Upper lobe of right lung (tissue), 1 donor: ENCODE results near the gene CPA1. TPM values are rescaled to one million over a fixed set of nuclear protein-coding genes. Genes with fewer than 3 reads are reported as not detected.

Experiments used
- ATAC-seq: fragments of 200-7000 bp; cut with Tn5 transposase; one replicate; pipeline ENCODE4 v1.9.1; 2020; ENCODE audit warnings: mild to moderate bottlenecking, moderate library complexity
- DNase-seq: peaks from one replicate; pipeline ENCODE4 v3.0.0-alpha.2; 2020
- H3K27ac ChIP-seq: fragments of 200-600 bp; one replicate; pipeline ENCODE4 v1.8.0; 2022
- H3K27me3 ChIP-seq: fragments of 200-600 bp; one replicate; pipeline ENCODE4 v1.8.0; 2022; ENCODE audit warnings: mild to moderate bottlenecking
- H3K36me3 ChIP-seq: fragments of 200-600 bp; one replicate; pipeline ENCODE4 v1.8.0; 2022
- H3K4me1 ChIP-seq: fragments of 200-600 bp; one replicate; pipeline ENCODE4 v1.8.0; 2022
- H3K4me3 ChIP-seq: fragments of 200-600 bp; one replicate; pipeline ENCODE4 v1.8.0; 2022; ENCODE audit warnings: mild to moderate bottlenecking
- H3K9me3 ChIP-seq: fragments of 200-600 bp; one replicate; pipeline ENCODE4 v1.8.0; 2022
- intact Hi-C: fragments of 100-400 bp; cut with DNase I; formaldehyde crosslinking; loops from one replicate; pipeline ENCODE4 v1.11.0; 2022
- total RNA-seq: library from RNA; stranded (reverse); fragmentation: NEBNext Ultra II Directional; extraction: Animal tissue kit (Norgen Biotek cat#: 25700); gene quantifications from one replicate; pipeline ENCODE4 v1.2.1, GENCODE V29; 2021
- TF ChIP-seq, protein P1 (sequence below): fragments of 200-600 bp; IDR thresholded peaks from one replicate; pipeline ENCODE4 v1.8.0; 2022; ENCODE audit warnings: antibody characterized with exemption
- donor health status: DM: no; HTN: yes; CAD: no; lungs with severe emphysema.

The CPA1 gene
- total RNA-seq, 1 donor from 2014 or later, result not detected

- Histone ChIP-seq H3K27me3 (no peaks in the 10 kb centered on the region), H3K4me3 (no peak overlapping the region), H3K4me1 (no peaks in the 10 kb centered on the region), H3K9me3 (no peaks in the 10 kb centered on the region), H3K27ac (no peak overlapping the region), H3K36me3 (no peaks in the 10 kb centered on the region)
- DNase-seq, result no peak
- intact Hi-C loops, result no loop called here
- ATAC-seq, result no peak
- TF ChIP-seq, protein P1, sequence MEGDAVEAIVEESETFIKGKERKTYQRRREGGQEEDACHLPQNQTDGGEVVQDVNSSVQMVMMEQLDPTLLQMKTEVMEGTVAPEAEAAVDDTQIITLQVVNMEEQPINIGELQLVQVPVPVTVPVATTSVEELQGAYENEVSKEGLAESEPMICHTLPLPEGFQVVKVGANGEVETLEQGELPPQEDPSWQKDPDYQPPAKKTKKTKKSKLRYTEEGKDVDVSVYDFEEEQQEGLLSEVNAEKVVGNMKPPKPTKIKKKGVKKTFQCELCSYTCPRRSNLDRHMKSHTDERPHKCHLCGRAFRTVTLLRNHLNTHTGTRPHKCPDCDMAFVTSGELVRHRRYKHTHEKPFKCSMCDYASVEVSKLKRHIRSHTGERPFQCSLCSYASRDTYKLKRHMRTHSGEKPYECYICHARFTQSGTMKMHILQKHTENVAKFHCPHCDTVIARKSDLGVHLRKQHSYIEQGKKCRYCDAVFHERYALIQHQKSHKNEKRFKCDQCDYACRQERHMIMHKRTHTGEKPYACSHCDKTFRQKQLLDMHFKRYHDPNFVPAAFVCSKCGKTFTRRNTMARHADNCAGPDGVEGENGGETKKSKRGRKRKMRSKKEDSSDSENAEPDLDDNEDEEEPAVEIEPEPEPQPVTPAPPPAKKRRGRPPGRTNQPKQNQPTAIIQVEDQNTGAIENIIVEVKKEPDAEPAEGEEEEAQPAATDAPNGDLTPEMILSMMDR, result no peak
These were observed 5.3 kb downstream of the CPA1 start for GRCh38 chr7:130385600-130386066.

DNA sequence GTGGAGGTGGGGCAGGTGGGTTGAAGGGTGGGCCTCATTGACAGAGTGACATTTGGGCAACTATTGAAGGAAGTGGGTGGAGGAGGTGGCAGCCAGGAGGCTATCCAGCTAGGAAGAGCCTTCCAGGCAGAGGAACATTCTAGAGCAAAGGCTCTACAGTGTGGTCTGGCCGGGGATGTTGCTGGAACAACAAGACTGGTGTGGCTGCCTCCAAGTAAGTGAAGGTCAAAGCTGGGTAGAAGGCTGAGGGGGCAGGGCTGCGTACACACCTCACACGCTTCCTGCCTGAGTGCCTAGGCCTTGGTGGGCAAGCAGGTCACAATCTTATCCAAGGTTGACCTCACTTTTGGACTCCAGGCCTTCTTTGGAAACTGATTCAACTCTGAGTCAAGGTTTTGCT, 6.6 kb downstream of the CPA1 start:
- Histone ChIP-seq H3K4me1 (no peaks in the 10 kb centered on the region), H3K9me3 (no peaks in the 10 kb centered on the region), H3K27ac (no peak overlapping the region), H3K36me3 (no peaks in the 10 kb centered on the region), H3K27me3 (no peaks in the 10 kb centered on the region), H3K4me3 (no peak overlapping the region)
- TF ChIP-seq, protein P1, result no peak
- ATAC-seq (no peak), DNase-seq (no peak)
- intact Hi-C loops, result no loop called here

DNA sequence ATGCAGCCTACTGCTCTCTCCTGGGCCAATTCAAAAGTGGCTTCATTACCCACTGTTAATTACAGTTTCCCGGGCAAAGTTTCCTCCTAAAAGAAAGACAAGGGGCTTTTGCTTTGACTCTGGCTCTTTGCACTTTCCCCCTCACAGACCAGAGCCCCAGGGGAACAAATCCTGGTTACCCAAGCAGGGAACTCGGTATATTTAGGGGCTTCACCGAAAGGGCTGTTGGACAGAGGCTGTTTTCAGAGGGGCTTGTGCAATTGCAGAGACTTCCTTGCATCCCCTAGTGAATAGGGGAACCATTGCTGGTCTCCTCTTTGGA, 7.0 kb downstream of the CPA1 start:
- Histone ChIP-seq H3K36me3 (no peaks in the 10 kb centered on the region), H3K4me3 (no peak overlapping the region), H3K4me1 (no peaks in the 10 kb centered on the region), H3K27me3 (no peaks in the 10 kb centered on the region), H3K27ac (no peak overlapping the region), H3K9me3 (no peaks in the 10 kb centered on the region)
- ATAC-seq (no peak), DNase-seq (no peak)
- TF ChIP-seq, protein P1, result no peak
- intact Hi-C loops, result no loop called here

DNA sequence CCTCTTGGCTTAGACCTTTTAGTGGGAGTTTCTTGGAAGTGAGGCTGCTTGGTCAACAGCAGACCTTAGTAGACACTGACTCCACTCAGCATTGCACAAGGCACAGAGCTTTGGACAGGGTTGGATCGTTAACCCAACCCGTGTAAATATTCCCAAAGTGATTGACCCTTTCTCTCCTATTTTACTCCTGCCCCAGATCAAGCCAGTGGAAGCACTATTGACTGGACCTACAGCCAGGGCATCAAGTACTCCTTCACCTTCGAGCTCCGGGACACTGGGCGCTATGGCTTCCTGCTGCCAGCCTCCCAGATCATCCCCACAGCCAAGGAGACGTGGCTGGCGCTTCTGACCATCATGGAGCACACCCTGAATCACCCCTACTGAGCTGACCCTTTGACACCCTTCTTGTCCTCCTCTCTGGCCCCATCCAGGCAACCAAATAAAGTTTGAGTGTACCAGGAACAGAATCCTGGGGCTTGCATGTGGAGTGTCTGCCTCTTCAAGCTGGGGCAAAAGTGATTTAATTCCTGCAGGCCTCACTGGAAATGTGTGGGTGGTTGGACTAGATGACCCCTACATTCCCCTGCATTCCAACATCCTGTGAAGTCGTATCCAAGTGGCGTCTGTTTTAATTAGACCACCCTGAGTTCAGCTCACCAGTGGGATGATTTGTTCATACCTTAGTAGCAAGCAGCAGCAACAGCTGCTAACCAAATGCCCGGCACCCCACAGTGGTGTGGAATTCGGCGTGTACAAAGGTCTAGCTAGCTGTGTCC, 7.5 kb downstream of the CPA1 start:
- H3K36me3 ChIP-seq, result no peaks in the 10 kb centered on the region
- H3K9me3 ChIP-seq, result no peaks in the 10 kb centered on the region
- TF ChIP-seq, protein P1, result no peak
- no peak for DNase-seq
- H3K27me3 ChIP-seq, result no peaks in the 10 kb centered on the region
- H3K4me3 ChIP-seq, result no peak overlapping the region
- ATAC-seq, result no peak
- no peak overlapping the region for H3K27ac ChIP-seq
- no peaks in the 10 kb centered on the region for H3K4me1 ChIP-seq
- intact Hi-C loops, result no loop called here

- Histone ChIP-seq H3K4me1 (no peaks in the 10 kb centered on the region), H3K27ac (no peak overlapping the region), H3K4me3 (no peak overlapping the region), H3K36me3 (no peaks in the 10 kb centered on the region), H3K9me3 (no peaks in the 10 kb centered on the region), H3K27me3 (no peaks in the 10 kb centered on the region)
- intact Hi-C loops, result no loop called here
- DNase-seq (no peak), ATAC-seq (no peak)
- TF ChIP-seq, protein P1, result no peak
These were observed 8.4 kb downstream of the CPA1 start for GRCh38 chr7:130388671-130389070.

- H3K4me3 ChIP-seq, result no peak overlapping the region
- H3K27ac ChIP-seq, result no peak overlapping the region
- no peaks in the 10 kb centered on the region for H3K9me3 ChIP-seq
- no peaks in the 10 kb centered on the region for H3K4me1 ChIP-seq
- TF ChIP-seq, protein P1, result no peak
- no peaks in the 10 kb centered on the region for H3K36me3 ChIP-seq
- DNase-seq (no peak), ATAC-seq (no peak)
- intact Hi-C loops, result no loop called here
- no peaks in the 10 kb centered on the region for H3K27me3 ChIP-seq
These were observed 10.2 kb downstream of the CPA1 start for GRCh38 chr7:130390486-130390885.
